IPS-20b (cell line): Measurements from ENCODE around the gene TECPR1.

Experiments
- H3K27ac ChIP-seq: one replicate; pipeline ENCODE4 v1.5.1; 2013; ENCODE audit warnings: low read length
- H3K27me3 ChIP-seq: 2 replicates; pipeline ENCODE4 v1.6.1; 2013; ENCODE audit warnings: mild to moderate bottlenecking, low read length, inconsistent platforms; ENCODE audit not compliant: insufficient read depth
- H3K36me3 ChIP-seq: 2 replicates; pipeline ENCODE4 v1.6.1; 2013; ENCODE audit warnings: low read depth, mild to moderate bottlenecking, inconsistent platforms, low read length, moderate library complexity; ENCODE audit not compliant: insufficient read depth
- H3K4me1 ChIP-seq: 2 replicates; pipeline ENCODE4 v1.6.1; 2013; ENCODE audit warnings: mild to moderate bottlenecking, control low read depth, inconsistent platforms, low read length, moderate library complexity; ENCODE audit not compliant: insufficient read depth
- H3K4me3 ChIP-seq: 2 replicates; pipeline ENCODE4 v1.5.1; 2013; ENCODE audit warnings: mild to moderate bottlenecking, low read length, inconsistent platforms
- H3K9ac ChIP-seq: 2 replicates; pipeline ENCODE4 v1.6.1; 2013; ENCODE audit warnings: low read depth, mild to moderate bottlenecking, inconsistent platforms, low read length, moderate library complexity
- H3K9me3 ChIP-seq: 2 replicates; pipeline ENCODE4 v1.6.1; 2013; ENCODE audit warnings: mild to moderate bottlenecking, low read depth, low read length, inconsistent platforms; ENCODE audit not compliant: insufficient read depth

Gene TECPR1

DNA sequence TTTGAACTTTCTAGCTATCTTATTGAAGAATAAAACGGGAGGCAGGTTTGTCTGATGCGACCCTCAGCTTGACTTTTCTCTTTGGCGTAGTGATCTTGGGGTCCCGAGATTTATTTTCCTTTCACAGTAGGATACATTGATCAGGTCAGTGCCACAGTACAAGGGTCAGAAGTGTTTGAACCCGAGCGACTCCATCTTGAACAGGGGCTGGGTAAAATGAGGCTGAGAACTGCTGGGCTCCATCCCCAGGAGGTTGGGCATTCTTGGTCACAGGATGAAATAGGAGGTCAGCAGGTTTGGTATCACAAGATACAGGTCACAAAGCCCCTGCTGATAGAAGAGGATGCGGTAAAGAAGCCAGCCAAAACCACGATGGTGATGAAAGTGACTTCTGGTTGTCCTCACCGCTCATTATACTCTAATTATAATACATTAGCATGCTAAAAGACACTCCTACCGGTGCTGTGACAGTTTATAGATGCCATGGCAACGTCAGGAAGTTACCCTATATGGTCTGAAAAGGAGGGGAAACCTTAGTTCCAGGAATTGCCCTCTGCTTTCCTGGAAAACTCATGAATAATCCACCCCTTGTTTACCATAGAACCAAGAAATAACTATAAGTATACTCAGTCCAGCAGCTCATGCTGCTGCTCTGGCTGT is 3.0 kb upstream of the TECPR1 start:
- Histone ChIP-seq H3K27ac (no peak overlapping the region), H3K4me3 (no peak overlapping the region), H3K9me3 (no peaks in the 10 kb centered on the region), H3K9ac (no peak overlapping the region), H3K27me3 (no peaks in the 10 kb centered on the region), H3K36me3 (no peaks in the 10 kb centered on the region), H3K4me1 (no peaks in the 10 kb centered on the region)

DNA sequence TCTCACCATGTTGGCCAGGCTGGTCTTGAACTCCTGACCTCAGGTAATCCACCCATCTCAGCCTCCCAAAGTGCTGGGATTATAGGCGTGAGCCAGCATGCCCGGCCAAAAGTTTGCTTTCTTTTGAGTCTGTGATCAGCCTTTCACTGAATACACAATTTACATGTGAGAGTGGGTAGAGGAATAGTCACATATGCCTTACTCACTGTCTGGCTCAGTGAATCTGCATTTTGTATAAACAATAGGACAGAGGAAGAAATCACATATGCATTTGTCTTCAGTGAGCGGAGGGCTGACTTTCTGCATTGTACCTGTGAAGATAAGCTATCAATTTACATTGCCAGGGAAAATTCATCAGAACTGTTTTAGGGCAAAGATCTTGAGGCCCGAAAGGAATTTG is 2.5 kb upstream of the TECPR1 start:
- Histone ChIP-seq H3K27ac (no peak overlapping the region), H3K4me1 (no peaks in the 10 kb centered on the region)

DNA sequence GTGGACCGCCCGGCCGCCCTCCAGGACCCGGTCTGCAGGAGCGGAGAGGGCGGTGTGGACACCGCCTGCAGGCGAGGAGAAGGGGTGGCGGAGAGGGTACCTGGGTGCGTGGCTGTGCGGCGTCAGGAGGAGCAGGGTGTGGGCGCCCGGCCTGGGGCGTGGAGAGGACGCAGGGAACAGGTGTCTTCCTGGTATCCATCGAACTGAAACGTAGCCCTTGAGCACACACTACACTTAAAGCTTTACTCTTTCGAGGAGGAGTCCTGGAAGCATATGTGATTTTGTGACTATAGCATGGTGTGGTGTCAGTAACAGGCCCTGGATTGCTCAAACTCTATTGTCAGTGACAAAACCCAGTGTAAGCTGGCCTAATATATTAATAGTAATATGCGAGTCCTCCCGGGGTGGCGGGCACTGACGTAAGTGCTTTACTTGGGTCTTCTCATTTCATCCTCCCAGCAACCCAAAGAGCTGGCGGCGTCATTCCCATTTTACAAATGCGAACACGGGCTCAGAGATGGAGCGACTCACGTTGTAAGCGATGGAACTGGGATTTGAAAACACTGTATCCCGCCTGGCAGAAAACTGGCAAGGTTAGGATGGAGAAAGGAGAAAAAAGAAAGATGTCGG is 508 bp upstream of the TECPR1 start:
- Histone ChIP-seq H3K9ac (peak overlapping the region; percentile 57; the same call in 1 of the 2 replicates), H3K9me3 (no peaks in the 10 kb centered on the region), H3K36me3 (no peaks in the 10 kb centered on the region), H3K4me1 (no peaks in the 10 kb centered on the region), H3K4me3 (peak overlapping the region; percentile 87), H3K27me3 (no peaks in the 10 kb centered on the region), H3K27ac (no peak overlapping the region)

More for the DNA sequence above, 2.5 kb upstream of the TECPR1 start:
- H3K36me3 ChIP-seq: no peaks in the 10 kb centered on the region
- H3K4me3 ChIP-seq: no peak overlapping the region
- H3K9me3 ChIP-seq: no peaks in the 10 kb centered on the region
- no peaks in the 10 kb centered on the region for H3K27me3 ChIP-seq
- H3K9ac ChIP-seq: no peak overlapping the region

DNA sequence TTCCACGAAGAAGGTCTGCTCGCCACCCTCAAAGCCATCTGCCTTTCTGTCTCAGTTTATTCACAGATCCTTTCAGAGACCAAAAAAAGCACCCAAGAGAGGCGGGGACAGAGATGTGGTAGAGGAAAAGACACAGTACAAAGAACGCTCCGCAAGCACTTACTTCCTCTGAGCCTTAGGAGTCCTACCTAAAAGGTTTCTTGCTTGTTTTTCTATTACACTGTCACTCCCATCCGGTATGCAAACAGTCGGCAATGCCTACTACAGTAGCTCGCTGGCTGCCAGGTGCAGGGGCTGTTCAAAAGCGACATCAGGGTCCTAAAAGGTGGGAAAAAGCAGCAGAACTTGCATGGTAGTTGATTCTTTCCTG is 816 bp downstream of the TECPR1 start:
- no peaks in the 10 kb centered on the region for H3K4me1 ChIP-seq
- no peak overlapping the region for H3K27ac ChIP-seq
- no peaks in the 10 kb centered on the region for H3K27me3 ChIP-seq
- H3K9me3 ChIP-seq: no peaks in the 10 kb centered on the region
- no peaks in the 10 kb centered on the region for H3K36me3 ChIP-seq
- peak overlapping the region; percentile 64; the same call in 1 of the 2 replicates for H3K9ac ChIP-seq
- peak overlapping the region; percentile 87 for H3K4me3 ChIP-seq

DNA sequence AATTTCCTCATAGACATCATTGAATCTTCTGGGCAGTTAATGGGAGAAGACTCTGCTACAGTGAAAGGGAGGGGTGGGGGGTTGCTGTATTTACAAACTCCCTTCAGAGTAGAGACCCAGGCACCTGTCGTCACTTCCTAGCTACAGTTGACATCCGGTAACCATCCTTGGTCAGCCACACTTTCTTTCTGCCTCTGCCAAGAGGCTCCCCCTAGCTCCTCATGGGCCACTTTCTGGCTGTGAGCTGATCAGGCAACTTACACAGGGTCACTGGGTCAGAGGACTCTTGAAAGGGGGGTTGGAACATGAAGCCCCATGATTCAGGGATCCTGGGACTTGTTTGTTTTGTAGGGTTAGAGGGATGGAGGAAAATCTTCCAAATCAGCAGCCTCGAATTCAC is 1.2 kb downstream of the TECPR1 start:
- Histone ChIP-seq H3K27ac (no peak overlapping the region), H3K27me3 (no peaks in the 10 kb centered on the region), H3K4me3 (peak overlapping the region; percentile 87)

GRCh38 chr7:98249106-98249505 is 2.9 kb downstream of the TECPR1 start:
- Histone ChIP-seq H3K27ac (no peak overlapping the region), H3K4me1 (no peaks in the 10 kb centered on the region), H3K36me3 (no peaks in the 10 kb centered on the region), H3K27me3 (no peaks in the 10 kb centered on the region), H3K9ac (no peak overlapping the region), H3K4me3 (no peak overlapping the region), H3K9me3 (no peaks in the 10 kb centered on the region)

More for the DNA sequence above, 1.2 kb downstream of the TECPR1 start:
- H3K36me3 ChIP-seq: no peaks in the 10 kb centered on the region
- H3K9me3 ChIP-seq: no peaks in the 10 kb centered on the region
- H3K4me1 ChIP-seq: no peaks in the 10 kb centered on the region
- no peak overlapping the region; the same call in 1 of the 2 replicates for H3K9ac ChIP-seq

GRCh38 chr7:98248156-98248555 is 3.9 kb downstream of the TECPR1 start:
- Histone ChIP-seq H3K27me3 (no peaks in the 10 kb centered on the region), H3K9ac (no peak overlapping the region), H3K9me3 (no peaks in the 10 kb centered on the region), H3K36me3 (no peaks in the 10 kb centered on the region), H3K4me1 (no peaks in the 10 kb centered on the region), H3K4me3 (no peak overlapping the region), H3K27ac (no peak overlapping the region)

- no peaks in the 10 kb centered on the region for H3K4me1 ChIP-seq
- H3K27me3 ChIP-seq: no peaks in the 10 kb centered on the region
- no peak overlapping the region for H3K9ac ChIP-seq
- no peaks in the 10 kb centered on the region for H3K9me3 ChIP-seq
- no peak overlapping the region for H3K27ac ChIP-seq
- H3K4me3 ChIP-seq: no peak overlapping the region
- H3K36me3 ChIP-seq: no peaks in the 10 kb centered on the region
Measured at GRCh38 chr7:98244871-98245270, 7.2 kb downstream of the TECPR1 start.

GRCh38 chr7:98242934-98243333 is 9.1 kb downstream of the TECPR1 start:
- no peaks in the 10 kb centered on the region for H3K4me1 ChIP-seq
- H3K36me3 ChIP-seq: no peaks in the 10 kb centered on the region
- H3K27me3 ChIP-seq: no peaks in the 10 kb centered on the region
- H3K27ac ChIP-seq: no peak overlapping the region
- no peak overlapping the region for H3K9ac ChIP-seq
- H3K9me3 ChIP-seq: no peaks in the 10 kb centered on the region
- no peak overlapping the region for H3K4me3 ChIP-seq

- Histone ChIP-seq H3K27ac (no peak overlapping the region), H3K4me1 (no peaks in the 10 kb centered on the region), H3K36me3 (no peaks in the 10 kb centered on the region), H3K4me3 (no peak overlapping the region), H3K9ac (no peak overlapping the region), H3K27me3 (no peaks in the 10 kb centered on the region), H3K9me3 (no peaks in the 10 kb centered on the region)
Measured at GRCh38 chr7:98242342-98242741, 9.7 kb downstream of the TECPR1 start.

DNA sequence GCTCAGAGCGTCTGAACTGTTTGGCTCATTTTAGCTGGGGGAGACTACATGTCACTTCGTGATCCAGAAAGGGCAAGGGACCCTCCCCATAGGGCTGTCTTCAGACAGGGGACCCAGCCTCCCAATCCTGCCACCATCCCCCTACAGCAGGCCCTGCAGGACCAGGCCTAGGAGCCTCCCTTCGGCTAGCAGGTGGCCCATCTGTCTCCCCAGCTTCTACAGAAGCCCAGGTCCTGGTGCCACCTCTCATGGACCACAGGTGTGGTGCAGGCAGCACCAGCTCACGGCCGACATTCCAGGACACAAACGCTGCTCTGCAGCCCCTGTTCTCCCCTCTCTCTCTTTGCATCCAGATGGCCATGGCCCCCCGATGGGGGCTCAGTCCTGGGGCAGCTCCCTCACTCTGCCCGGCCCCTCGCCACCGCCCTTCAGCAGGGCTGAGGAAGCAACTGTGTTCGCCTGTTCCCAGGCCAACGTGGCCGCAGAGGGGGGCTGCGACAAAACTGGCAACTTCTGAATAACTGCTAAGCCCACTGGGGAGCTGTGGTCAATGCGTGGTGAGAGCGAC is 10.3 kb downstream of the TECPR1 start:
- Histone ChIP-seq H3K4me3 (no peak overlapping the region), H3K9ac (no peak overlapping the region), H3K36me3 (no peaks in the 10 kb centered on the region), H3K27me3 (no peaks in the 10 kb centered on the region), H3K4me1 (no peaks in the 10 kb centered on the region), H3K9me3 (no peaks in the 10 kb centered on the region), H3K27ac (no peak overlapping the region)
